IPS-15b (cell line): ENCODE results near the gene GDI1.
A peak's percentile ranks its signal among the peaks of the same experiment; 100 is the strongest.

ENCODE experiments used
- H3K27me3 ChIP-seq: one replicate; pipeline ENCODE4 v1.6.1; 2013; ENCODE audit warnings: low read length; ENCODE audit not compliant: control insufficient read depth, insufficient read depth
- H3K36me3 ChIP-seq: one replicate; pipeline ENCODE4 v1.6.1; 2013; ENCODE audit warnings: low read length; ENCODE audit not compliant: control insufficient read depth, insufficient read depth
- H3K4me1 ChIP-seq: one replicate; pipeline ENCODE4 v1.6.1; 2013; ENCODE audit warnings: mild to moderate bottlenecking, low read length; ENCODE audit not compliant: control insufficient read depth, insufficient read depth
- H3K4me3 ChIP-seq: one replicate; pipeline ENCODE4 v1.5.1; 2013; ENCODE audit warnings: low read depth, low read length
- H3K9ac ChIP-seq: one replicate; pipeline ENCODE4 v1.6.1; 2013; ENCODE audit warnings: low read depth, mild to moderate bottlenecking, low read length
- H3K9me3 ChIP-seq: one replicate; pipeline ENCODE4 v1.6.1; 2013; ENCODE audit warnings: mild to moderate bottlenecking, low read length; ENCODE audit not compliant: control insufficient read depth, insufficient read depth

Gene GDI1

DNA sequence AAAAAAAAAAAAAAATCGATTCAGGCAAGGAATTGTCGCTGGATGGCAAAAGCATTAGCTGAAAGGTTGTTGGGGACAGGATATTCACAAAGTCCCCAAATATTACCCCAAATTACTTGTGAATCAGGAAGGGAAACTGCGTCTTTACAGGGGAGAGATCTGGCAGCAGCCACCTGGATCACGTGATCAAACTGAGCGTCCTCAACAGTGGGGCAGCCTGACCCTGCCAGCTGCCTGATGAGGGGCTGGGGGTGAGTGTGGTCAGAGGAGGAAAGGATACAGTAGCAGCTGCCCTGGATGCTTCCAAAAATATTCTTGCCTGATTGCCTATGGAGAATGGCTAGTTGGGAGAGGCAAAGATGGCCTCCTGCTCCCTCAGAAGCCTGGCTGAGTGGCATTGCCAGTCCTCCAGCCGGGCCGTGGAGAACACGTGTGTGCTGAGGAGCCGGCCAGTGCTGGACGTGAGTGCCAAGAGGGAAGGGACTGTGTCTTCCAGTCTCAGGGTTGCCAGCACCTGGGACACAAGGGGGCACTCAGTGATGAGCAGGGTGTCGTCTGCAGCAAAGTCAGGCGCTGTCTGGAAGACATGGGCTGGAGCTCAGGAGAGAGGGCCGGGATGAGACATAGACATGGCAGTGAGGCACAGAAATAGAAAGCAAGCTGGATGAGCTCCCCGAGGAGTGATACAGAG, 45.1 kb downstream of the GDI1 start:
- H3K4me3 ChIP-seq: no peak overlapping the region
- no peaks in the 10 kb centered on the region for H3K27me3 ChIP-seq
- no peaks in the 10 kb centered on the region for H3K4me1 ChIP-seq

DNA sequence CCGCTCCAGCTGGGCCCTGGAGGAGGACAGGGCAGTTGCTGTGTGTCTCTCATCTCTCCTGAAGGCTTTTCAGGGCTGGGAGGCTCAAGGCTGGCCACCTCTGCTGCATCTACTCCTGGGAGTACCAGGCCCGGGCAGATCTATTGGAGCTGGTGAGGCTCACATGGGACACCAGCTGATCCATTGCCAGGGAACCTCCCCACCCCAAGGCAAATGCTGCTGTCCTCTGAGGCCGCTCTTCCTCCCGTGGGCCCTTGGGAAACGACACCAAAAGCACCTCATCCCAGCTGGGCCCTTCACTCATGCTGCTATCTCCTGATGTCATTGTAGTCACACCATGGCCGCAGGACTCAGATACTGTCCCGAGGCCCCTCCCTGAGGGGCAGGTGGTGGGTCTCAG, 45.8 kb downstream of the GDI1 start:
- Histone ChIP-seq H3K4me3 (no peak overlapping the region), H3K9me3 (peaks cover 5% of the 10 kb centered on the region), H3K27me3 (no peaks in the 10 kb centered on the region), H3K4me1 (no peaks in the 10 kb centered on the region), H3K36me3 (peaks cover 9% of the 10 kb centered on the region), H3K9ac (no peak overlapping the region)

More for the DNA sequence above, 45.1 kb downstream of the GDI1 start:
- Histone ChIP-seq H3K36me3 (peaks cover 9% of the 10 kb centered on the region), H3K9me3 (peaks cover 5% of the 10 kb centered on the region), H3K9ac (no peak overlapping the region)

DNA sequence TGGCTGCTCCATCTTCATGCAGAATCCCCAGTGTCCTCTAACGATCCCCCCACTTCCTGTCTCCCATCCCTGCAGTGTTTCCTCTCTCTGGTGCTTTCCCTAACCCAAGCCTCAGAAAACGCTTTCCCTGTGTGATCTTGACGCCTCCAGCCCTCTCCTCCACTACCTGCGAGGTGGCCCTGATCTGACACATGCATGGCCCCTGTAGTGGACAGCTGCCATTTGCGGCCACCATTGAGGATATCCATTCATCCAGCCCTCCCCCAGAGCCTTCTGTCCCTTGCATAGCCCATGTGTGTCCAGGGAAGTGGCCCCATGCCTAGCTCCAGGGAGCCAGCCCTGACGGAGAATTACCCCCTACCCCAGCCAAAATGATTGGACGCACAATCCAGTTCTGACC, 46.4 kb downstream of the GDI1 start:
- Histone ChIP-seq H3K27me3 (no peaks in the 10 kb centered on the region), H3K4me3 (no peak overlapping the region), H3K36me3 (peaks cover 13% of the 10 kb centered on the region), H3K9ac (no peak overlapping the region), H3K9me3 (peaks cover 5% of the 10 kb centered on the region), H3K4me1 (no peaks in the 10 kb centered on the region)

DNA sequence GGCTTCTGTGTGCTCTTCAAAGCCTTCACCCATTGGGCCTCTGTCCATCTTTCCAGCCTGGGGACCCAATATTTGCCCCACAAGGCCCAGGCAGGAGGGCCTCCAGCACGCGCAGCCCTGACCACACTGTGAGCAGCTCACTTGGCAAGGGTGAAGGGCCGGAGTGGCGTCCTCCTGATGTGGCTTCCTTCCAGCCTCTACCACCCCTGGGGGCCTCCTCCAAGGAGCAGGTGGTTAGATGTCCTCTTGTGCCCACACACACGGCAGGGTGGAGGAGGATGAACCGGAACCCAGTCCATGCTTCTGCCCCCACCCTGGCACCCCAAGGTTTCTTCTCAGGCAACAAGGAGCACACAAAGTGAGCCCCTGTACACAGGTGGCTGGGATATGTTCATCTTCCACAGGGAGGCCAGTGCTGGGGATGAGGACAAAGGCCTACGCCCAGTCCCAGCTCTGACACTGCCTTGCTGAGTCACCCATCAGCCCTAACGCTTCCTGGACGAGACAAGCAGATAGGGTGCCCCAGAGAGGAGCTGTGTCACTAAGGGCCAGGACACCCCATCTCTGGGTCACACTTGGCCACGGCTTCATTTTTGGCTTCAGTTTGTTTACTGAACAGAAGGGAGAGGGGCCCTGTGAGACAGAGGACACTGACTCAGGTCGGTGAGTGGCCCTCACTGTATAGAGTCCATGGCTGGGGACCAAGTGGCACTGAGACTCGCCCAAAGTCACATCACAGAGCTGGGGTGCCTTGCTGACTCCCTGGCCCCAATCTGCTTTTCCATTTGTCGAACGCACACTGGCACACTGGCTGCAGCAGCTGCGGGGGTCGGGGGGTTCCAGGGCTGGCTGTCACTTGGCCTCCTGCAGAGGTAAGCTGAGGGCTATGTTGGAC, 47.5 kb downstream of the GDI1 start:
- H3K4me1 ChIP-seq: peaks cover under 1% of the 10 kb centered on the region
- H3K36me3 ChIP-seq: peaks cover 13% of the 10 kb centered on the region
- H3K9ac ChIP-seq: no peak overlapping the region
- peaks cover 2% of the 10 kb centered on the region for H3K27me3 ChIP-seq
- H3K4me3 ChIP-seq: no peak overlapping the region
- peaks cover 5% of the 10 kb centered on the region for H3K9me3 ChIP-seq

DNA sequence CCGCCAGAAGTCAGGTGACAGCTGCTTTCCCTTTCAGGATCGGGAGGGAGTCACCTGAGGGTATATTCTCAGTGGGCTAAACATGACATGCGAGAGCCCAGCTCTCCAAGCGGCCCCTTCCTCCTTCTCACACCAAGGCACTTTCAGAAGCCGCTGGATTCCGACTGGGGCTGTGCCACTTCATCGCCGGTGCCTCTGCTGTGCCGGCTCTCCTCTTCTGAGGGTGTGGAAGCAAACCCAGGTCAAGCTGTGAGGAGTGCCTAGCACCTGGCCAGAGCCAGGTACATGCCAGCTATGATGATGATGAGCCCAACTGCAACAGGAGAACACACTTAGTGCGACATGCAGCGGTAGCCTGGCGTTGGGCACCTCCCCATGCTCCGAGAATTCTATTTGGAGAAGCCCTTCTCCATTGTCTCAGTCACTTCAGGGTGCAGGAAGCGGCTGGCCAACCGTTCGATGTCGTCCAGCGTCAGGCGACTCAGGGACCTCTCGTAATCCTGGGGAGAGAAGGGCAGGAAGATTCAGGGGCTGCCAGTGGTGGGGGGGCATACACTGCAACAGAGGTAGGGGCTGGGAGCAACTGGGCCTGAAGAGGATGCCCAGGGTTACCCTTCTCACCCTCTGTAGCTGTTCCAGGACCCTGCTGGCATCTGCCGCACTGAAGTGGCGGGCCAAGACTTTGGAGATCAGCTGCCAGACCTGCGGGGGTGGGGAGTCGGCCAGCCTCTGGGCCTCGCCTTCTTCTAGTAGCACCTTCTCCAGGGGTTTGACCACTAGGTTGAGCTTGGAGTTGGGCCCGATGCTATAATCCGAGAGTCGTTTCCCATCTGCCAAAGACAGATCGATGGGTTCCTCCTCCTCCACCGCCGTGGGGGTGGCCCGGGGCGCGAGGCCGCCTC, 48.4 kb downstream of the GDI1 start:
- peaks cover 5% of the 10 kb centered on the region for H3K9me3 ChIP-seq
- H3K27me3 ChIP-seq: peaks cover 4% of the 10 kb centered on the region
- H3K4me1 ChIP-seq: peaks cover 4% of the 10 kb centered on the region
- peak overlapping the region; percentile 53 for H3K4me3 ChIP-seq
- peaks cover 13% of the 10 kb centered on the region for H3K36me3 ChIP-seq
- no peak overlapping the region for H3K9ac ChIP-seq

DNA sequence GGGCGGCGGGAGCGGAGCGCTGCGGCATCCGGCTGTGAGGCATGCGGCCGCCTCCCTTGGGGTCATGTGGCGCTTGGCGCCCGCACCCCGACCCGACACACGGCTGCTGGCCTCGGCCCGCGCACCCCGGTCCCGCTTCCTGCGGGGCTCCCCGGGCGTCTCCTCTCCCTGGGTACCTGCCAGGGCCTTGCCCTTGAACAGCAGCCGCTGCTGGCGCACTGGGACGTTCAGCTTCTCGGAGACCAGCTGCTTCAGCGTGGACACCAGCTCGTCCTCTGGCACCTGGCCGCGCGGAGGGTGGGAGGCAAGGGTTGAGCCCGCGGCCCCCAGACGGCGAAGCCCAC, 49.1 kb downstream of the GDI1 start:
- Histone ChIP-seq H3K9ac (no peak overlapping the region), H3K36me3 (peaks cover 13% of the 10 kb centered on the region), H3K4me1 (peaks cover 4% of the 10 kb centered on the region), H3K27me3 (peaks cover 4% of the 10 kb centered on the region), H3K9me3 (peaks cover 5% of the 10 kb centered on the region), H3K4me3 (peak overlapping the region; percentile 53)

DNA sequence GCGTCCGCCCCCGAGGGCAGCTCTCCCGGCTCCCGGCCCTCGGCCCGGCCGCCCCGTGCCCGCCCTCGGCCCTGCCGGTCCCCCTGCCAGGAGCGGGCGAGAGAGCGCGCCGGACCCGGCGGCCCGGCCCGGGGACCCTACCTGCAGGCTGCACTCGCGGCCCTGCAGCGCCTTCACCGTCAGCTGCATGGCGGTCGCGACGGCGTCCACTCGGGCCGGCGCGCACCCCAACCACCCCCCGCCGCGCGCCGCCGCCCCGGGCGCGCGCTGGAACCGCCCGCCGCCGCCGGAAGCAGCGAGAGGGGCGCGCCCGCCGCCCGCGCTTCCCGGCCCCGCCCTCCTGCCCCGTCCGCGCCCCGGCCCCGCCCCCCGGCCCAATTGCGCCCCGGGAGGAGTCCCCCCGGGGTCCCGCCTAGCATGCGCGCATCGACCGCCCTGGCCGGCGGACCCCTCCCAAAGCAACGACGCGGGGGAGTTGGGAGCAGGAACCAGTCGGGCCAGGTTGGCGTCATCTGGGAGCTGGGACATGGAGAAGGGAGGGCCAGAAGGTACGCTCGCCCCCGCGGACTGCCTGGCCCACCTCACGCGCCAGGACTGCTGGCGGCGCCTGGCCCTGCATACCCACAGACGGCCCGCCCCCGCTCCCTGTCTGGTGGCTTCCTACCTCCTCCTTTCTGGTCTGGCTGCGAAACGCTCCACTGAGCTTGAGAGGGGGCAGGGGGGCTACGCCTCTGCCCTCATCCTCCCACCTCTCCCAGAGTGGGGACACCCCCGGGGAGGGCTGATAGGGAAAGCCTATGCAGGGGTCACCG, 49.6 kb downstream of the GDI1 start, which contains the start of gene UBL4A:
TSS of gene UBL4A (minus strand) at position 220 of the 812 bp plus-strand sequence. CDS start at position 189, 31 bp downstream.
- no peak within 1 kb of the TSS for H3K9ac ChIP-seq
- H3K27me3 ChIP-seq: peaks cover 4% of the 10 kb centered on the region
- H3K4me1 ChIP-seq: peaks cover 4% of the 10 kb centered on the region
- H3K4me3 ChIP-seq: peak within 1 kb of the TSS; percentile 53
- peaks cover 5% of the 10 kb centered on the region for H3K9me3 ChIP-seq
- H3K36me3 ChIP-seq: peaks cover 13% of the 10 kb centered on the region

DNA sequence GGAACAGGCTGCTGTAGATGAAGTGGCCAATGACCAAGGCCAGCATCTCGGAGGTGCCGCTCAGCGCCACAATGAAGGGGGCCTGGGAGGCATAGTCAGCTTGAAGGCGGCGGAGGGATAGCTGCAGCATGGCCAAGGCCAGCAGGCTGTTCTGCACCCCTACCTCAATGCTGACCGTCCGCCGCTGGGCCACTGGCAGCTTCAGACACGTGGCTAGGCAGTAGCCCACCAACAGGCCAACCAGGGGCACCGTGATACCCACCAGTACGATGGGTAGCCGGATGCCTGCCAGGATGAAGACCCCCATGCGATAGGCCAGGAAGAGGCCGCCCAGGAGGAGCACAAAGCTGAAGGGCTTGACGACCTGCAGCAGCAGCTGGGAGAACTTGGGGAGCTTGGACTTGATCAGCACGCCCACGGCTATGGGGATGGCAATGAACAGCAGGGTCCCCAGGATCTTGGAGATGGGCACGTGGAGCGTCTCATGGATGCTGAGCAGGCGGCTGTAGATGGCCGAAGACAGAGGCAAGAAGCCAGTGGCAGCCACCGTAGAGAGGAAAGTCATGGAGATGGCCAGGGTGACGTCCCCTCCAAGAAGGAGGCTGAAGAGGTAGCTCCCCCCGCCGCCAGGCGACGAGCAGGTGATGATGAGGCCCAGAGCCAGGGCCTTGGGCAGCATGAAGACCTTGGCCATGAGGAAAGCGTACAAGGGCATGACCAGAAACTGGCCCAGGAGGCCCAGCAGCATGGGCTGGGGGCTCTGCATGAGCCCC, 50.8 kb downstream of the GDI1 start:
- H3K4me3 ChIP-seq: no peak overlapping the region
- no peak overlapping the region for H3K9ac ChIP-seq
- peaks cover 4% of the 10 kb centered on the region for H3K4me1 ChIP-seq
- H3K27me3 ChIP-seq: peaks cover 4% of the 10 kb centered on the region
- H3K9me3 ChIP-seq: peaks cover 5% of the 10 kb centered on the region
- H3K36me3 ChIP-seq: peaks cover 13% of the 10 kb centered on the region

DNA sequence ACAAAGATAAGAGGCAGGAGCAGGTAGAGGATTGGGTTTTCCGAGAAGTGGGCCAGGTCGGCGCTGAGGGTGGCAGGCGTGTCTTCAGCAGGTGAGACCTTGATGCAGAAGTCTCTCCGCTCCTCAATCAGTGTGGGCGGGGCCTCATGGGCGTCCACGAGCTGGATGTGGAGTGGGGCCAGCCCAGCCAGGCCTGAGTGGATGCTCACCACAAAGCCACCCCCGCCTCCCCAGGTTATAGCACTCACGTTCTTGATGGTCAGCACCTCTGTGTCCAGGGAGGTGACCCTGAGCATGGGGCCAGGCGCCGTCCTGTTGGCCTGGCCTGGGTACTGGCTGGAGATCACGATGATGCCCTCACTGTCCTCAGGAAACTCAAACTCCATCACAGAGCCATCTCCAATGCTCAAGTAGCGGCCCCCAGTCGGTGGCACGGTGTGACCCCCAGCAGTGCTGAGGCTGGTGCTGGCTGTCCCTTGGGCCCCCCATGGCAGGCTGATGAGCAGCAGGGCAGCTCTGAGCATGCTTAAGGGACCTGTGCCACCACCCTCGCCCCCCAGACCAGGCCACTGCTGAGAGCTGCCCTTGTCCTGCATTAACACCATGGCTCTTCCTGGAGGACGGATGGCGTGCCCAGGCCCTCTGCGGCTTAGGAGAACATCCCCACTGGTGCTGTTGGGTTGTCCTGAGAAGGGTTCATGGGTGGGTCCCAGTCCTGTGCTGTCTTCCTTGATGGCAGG, 51.6 kb downstream of the GDI1 start:
- no peak overlapping the region for H3K4me3 ChIP-seq
- H3K9ac ChIP-seq: no peak overlapping the region

DNA sequence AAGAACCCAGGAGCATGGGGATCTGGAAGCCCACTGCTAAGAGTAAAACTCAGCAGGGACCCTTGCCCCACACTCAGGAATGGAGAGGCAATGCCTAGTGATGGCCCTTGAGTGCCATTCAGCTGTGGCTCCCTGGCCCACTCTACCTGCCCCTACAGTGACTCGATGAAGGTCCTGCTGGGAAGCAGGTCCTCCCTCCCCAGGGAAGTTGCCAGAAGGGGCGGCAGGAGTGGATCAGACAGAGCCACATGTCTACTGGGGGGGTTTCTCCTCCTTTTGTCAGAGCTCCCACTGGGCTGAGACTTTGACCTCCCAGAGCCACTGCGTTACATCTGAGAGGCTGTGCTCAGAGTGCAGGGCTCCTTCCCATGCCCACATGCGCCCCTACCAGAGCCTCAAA, 52.2 kb downstream of the GDI1 start:
- Histone ChIP-seq H3K9me3 (no peaks in the 10 kb centered on the region), H3K4me3 (no peak overlapping the region), H3K27me3 (peaks cover 4% of the 10 kb centered on the region), H3K36me3 (peaks cover 13% of the 10 kb centered on the region), H3K4me1 (peaks cover 4% of the 10 kb centered on the region), H3K9ac (no peak overlapping the region)

More for the DNA sequence above, 51.6 kb downstream of the GDI1 start:
- H3K36me3 ChIP-seq: peaks cover 13% of the 10 kb centered on the region
- peaks cover 4% of the 10 kb centered on the region for H3K27me3 ChIP-seq
- peaks cover 4% of the 10 kb centered on the region for H3K4me1 ChIP-seq
- peaks cover 3% of the 10 kb centered on the region for H3K9me3 ChIP-seq
